OCI-LY7 (cell line): ENCODE results near the gene NFATC3. TPM values are rescaled to one million over a fixed set of nuclear protein-coding genes. Genes with fewer than 3 reads are reported as not detected.
A peak's percentile ranks its signal among the peaks of the same experiment; 100 is the strongest.

Experiments used
- BruUV-seq: library from RNA; stranded (reverse); fragments of 400-500 nt; replicated peaks from 2 replicates; lab custom pipeline; 2021; lab: Mats Ljungman, UMichigan
- CTCF ChIA-PET: fragments of 300-600 bp; sonication (Branson Sonifier 250); formaldehyde crosslinking; loops from one replicate; lab custom pipeline; 2022; ENCODE audit warnings: antibody characterized with exemption; ENCODE audit not compliant: unreplicated experiment; lab: Charles Lee
- POLR2A ChIA-PET: fragments of 300-600 bp; sonication (Branson Sonifier 250); formaldehyde crosslinking; loops from one replicate; lab custom pipeline; 2022; ENCODE audit warnings: antibody characterized with exemption; lab: Charles Lee
- DNase-seq: peaks from one replicate; pipeline ENCODE4 v3.0.0-alpha.2; 2015; ENCODE audit warnings: low spot score
- H2AFZ ChIP-seq: fragments of 200-600 bp; sonication (generic), shearing (Covaris generic); 2 replicates; pipeline ENCODE4 v1.6.1; 2014; ENCODE audit warnings: mild to moderate bottlenecking, antibody characterized with exemption, low read length, moderate library complexity
- H3K27ac ChIP-seq: fragments of 200-600 bp; sonication (generic); 2 replicates; pipeline ENCODE4 v1.5.1; 2014; ENCODE audit warnings: mixed run types, low read depth, mild to moderate bottlenecking, moderate library complexity, low read length, inconsistent platforms; ENCODE audit not compliant: poor library complexity, severe bottlenecking
- H3K36me3 ChIP-seq: fragments of 200-600 bp; sonication (generic); 2 replicates; pipeline ENCODE4 v1.6.1; 2014; ENCODE audit warnings: mild to moderate bottlenecking, antibody characterized with exemption, low read length, moderate library complexity, mixed read lengths; ENCODE audit not compliant: insufficient read depth
- H3K4me1 ChIP-seq: fragments of 200-600 bp; sonication (generic); 2 replicates; pipeline ENCODE4 v1.5.1; 2014; ENCODE audit warnings: mild to moderate bottlenecking, low read length; ENCODE audit not compliant: insufficient read depth, poor library complexity, severe bottlenecking
- H3K4me2 ChIP-seq: fragments of 200-600 bp; sonication (generic); 2 replicates; pipeline ENCODE4 v1.6.1; 2014; ENCODE audit warnings: mild to moderate bottlenecking, low read length
- H3K4me3 ChIP-seq: fragments of 200-600 bp; sonication (generic); 2 replicates; pipeline ENCODE4 v1.5.1; 2014; ENCODE audit warnings: mild to moderate bottlenecking, low read depth, low read length; ENCODE audit not compliant: poor library complexity, severe bottlenecking
- H3K79me2 ChIP-seq: fragments of 200-600 bp; sonication (generic); 2 replicates; pipeline ENCODE4 v1.6.1; 2016; ENCODE audit warnings: low read depth, mild to moderate bottlenecking, low read length, moderate library complexity, mixed read lengths; ENCODE audit not compliant: insufficient read depth
- H3K9me2 ChIP-seq: fragments of 200-600 bp; sonication (generic); 2 replicates; pipeline ENCODE4 v1.6.1; 2016; ENCODE audit warnings: mild to moderate bottlenecking, low read length, mixed read lengths; ENCODE audit not compliant: insufficient read depth
- H3K9me3 ChIP-seq: fragments of 200-600 bp; sonication (generic); 2 replicates; pipeline ENCODE4 v1.6.1; 2014; ENCODE audit warnings: mild to moderate bottlenecking, mixed run types, low read length, mixed read lengths
- H4K20me1 ChIP-seq: fragments of 200-600 bp; sonication (generic); 2 replicates; pipeline ENCODE4 v1.6.1; 2014; ENCODE audit warnings: mild to moderate bottlenecking, antibody characterized with exemption, low read length, moderate library complexity, mixed read lengths; ENCODE audit not compliant: insufficient read depth
- EZH2phosphoT487 ChIP-seq: fragments of 200-600 bp; sonication (generic); IDR thresholded peaks from 2 replicates; pipeline ENCODE4 v1.6.1; 2018; ENCODE audit warnings: low read depth, borderline replicate concordance, mild to moderate bottlenecking, mixed run types, antibody characterized with exemption, low read length, moderate library complexity, mixed read lengths
- intact Hi-C: fragments of 100-400 bp; cut with micrococcal nuclease; formaldehyde crosslinking; loops from one replicate; pipeline ENCODE4 v1.10.0; 2022; ENCODE audit not compliant: unreplicated experiment
- total RNA-seq, 2 experiments: library from RNA; depleted of rRNA in 1 of 2; stranded (reverse); fragments of >200 nt in 1 of 2; shearing (Covaris generic) in 1 of 2; gene quantifications; 2 replicates each; pipeline ENCODE4 v1.2.3, GENCODE V29; 2014 to 2022
- TF ChIP-seq, protein P1 (sequence below): fragments of 200-600 bp; sonication (generic); conservative IDR thresholded peaks from 2 replicates; pipeline ENCODE4 v1.5.1; 2014; ENCODE audit warnings: mild to moderate bottlenecking, antibody characterized with exemption, low read length, moderate library complexity, mixed read lengths

Gene NFATC3
- total RNA-seq, 2 experiments from 2014 or later = 73.4 to 76.0 TPM

DNA sequence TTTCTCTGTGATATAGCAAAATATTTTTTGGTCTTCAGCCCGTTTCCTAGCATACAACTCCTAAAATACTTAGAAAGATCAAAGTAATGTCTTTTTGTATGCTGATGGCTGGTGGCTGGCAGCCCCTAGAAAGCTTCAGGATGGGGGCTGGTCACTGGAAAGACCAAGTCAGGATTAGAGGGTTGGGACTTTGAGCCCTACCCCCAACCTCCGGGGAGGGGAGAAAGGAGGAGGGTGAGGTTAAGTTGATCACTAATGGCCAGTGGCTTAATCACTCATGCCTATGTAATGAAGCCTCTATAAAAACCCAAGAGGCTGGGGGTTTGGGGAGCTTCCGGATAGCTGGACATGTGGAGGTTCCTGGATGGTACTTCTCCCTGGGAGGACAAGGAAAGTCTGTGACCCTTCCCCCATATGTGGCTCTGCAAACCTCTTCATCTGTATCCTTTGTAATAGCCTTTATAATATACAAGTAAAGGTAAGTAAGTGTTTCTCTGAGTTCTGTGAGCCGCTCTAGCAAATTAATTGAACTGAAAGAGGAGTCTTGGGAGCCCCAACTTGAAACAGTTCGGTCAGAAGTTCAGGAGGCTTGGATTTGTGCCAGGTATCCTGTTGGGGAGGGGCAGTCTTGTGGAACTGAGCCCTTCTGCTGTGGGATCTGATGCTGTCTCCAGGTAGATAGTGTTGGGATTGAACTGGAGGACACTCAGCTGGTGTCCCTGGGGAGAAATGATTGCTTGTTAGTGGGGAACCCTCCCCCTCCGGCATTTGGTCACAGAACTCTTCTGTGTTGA, 182.6 kb downstream of the NFATC3 start:
- intact Hi-C loops = no loop called here
- peaks cover 51% of the 10 kb centered on the region for H3K36me3 ChIP-seq
- H3K4me1 ChIP-seq = peaks cover 56% of the 10 kb centered on the region
- peaks cover 8% of the 10 kb centered on the region; the same call in 1 of the 2 replicates for H4K20me1 ChIP-seq
- ChIA-PET CTCF (no interaction called here), POLR2A (interaction anchor here (0.8 to 2.2 kb wide), 4 partner anchors 12 to 724 kb away, joined by 3 to 8 read pairs (median 5); no protein-coding TSS in a partner anchor)
- no peak overlapping the region for H2AFZ ChIP-seq
- peak overlapping the region; percentile 43; the same call in 1 of the 2 replicates for H3K4me2 ChIP-seq
- no peak for DNase-seq
- peaks cover 75% of the 10 kb centered on the region for H3K79me2 ChIP-seq
- BruUV-seq = no TSS peak
- no peak overlapping the region for H3K27ac ChIP-seq
- no peak for TF ChIP-seq EZH2phosphoT487
- TF ChIP-seq, protein P1, sequence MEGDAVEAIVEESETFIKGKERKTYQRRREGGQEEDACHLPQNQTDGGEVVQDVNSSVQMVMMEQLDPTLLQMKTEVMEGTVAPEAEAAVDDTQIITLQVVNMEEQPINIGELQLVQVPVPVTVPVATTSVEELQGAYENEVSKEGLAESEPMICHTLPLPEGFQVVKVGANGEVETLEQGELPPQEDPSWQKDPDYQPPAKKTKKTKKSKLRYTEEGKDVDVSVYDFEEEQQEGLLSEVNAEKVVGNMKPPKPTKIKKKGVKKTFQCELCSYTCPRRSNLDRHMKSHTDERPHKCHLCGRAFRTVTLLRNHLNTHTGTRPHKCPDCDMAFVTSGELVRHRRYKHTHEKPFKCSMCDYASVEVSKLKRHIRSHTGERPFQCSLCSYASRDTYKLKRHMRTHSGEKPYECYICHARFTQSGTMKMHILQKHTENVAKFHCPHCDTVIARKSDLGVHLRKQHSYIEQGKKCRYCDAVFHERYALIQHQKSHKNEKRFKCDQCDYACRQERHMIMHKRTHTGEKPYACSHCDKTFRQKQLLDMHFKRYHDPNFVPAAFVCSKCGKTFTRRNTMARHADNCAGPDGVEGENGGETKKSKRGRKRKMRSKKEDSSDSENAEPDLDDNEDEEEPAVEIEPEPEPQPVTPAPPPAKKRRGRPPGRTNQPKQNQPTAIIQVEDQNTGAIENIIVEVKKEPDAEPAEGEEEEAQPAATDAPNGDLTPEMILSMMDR = no peak
- no peaks in the 10 kb centered on the region for H3K9me3 ChIP-seq
- H3K4me3 ChIP-seq = no peak overlapping the region
- H3K9me2 ChIP-seq = no peaks in the 10 kb centered on the region

DNA sequence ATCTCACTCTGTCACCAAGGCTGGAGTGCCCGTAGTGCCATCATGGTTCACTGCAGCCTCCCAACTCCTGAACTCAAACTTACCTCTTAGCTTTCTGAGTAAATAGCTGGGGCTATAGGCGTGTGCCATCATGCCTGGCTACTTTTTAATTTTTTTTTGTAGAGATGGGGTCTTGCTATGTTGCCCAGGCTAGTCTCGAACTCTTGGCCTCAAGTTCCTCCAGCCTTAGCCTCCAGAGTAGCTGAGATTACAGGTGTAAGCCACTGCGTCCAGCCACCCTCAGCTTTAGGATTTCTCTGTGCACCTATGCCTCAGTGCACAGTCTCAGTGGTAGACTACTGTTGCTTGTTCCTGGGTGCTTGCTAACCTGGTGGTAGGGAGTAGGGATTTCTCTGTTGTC, 184.6 kb downstream of the NFATC3 start:
- Histone ChIP-seq H4K20me1 (peaks cover 8% of the 10 kb centered on the region; the same call in 1 of the 2 replicates), H3K79me2 (peaks cover 93% of the 10 kb centered on the region), H2AFZ (no peak overlapping the region), H3K4me3 (no peak overlapping the region), H3K9me2 (no peaks in the 10 kb centered on the region), H3K36me3 (peaks cover 71% of the 10 kb centered on the region), H3K4me2 (no peak overlapping the region), H3K4me1 (peaks cover 68% of the 10 kb centered on the region), H3K27ac (peak overlapping the region; percentile 10), H3K9me3 (no peaks in the 10 kb centered on the region)
- TF ChIP-seq, protein P1 = no peak
- no peak for TF ChIP-seq EZH2phosphoT487
- ChIA-PET POLR2A (no interaction called here), CTCF (no interaction called here)
- no peak for DNase-seq
- BruUV-seq = no TSS peak
- intact Hi-C loops = no loop called here

DNA sequence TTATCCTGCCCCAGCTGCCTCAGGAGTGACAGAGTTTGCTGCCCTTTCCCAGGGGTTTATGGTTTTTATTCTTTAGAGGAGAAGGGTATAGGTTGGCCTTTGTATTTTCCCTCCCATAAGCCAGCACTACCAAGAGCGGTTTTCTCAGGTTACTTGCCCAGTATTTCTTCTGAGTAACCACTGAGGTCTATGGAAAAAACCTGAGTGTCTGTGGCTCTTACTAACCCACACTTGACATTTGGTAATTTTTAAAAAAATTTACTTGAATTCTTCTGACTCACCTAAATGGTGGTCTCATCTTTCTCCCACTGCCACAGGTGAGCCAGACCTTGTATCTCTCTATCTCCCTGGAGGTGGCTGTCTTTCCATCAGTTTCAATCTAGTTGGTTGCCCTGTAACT, 185.2 kb downstream of the NFATC3 start:
- Histone ChIP-seq H2AFZ (no peak overlapping the region), H3K9me3 (no peaks in the 10 kb centered on the region), H4K20me1 (peaks cover 8% of the 10 kb centered on the region; the same call in 1 of the 2 replicates), H3K4me3 (no peak overlapping the region), H3K9me2 (no peaks in the 10 kb centered on the region), H3K4me1 (peaks cover 74% of the 10 kb centered on the region), H3K36me3 (peaks cover 75% of the 10 kb centered on the region), H3K79me2 (peaks cover 92% of the 10 kb centered on the region), H3K4me2 (no peak overlapping the region), H3K27ac (peak overlapping the region; percentile 10)
- CTCF ChIA-PET = no interaction called here
- no peak for DNase-seq
- TF ChIP-seq, protein P1 = no peak
- TF ChIP-seq EZH2phosphoT487 = no peak
- no TSS peak for BruUV-seq
- intact Hi-C loops = no loop called here
- POLR2A ChIA-PET = interaction anchor here (0.7 kb wide), 1 partner anchor 26 kb away, joined by 3 read pairs; no protein-coding TSS in a partner anchor
